Endothelial cell of umbilical vein (primary cell): ENCODE data around the gene B4GALT5. TPM values are rescaled to one million over a fixed set of nuclear protein-coding genes. Genes with fewer than 3 reads are reported as not detected.

Source experiments
- BruUV-seq: library from RNA; stranded (reverse); fragments of 400-500 nt; replicated peaks from 2 replicates; lab custom pipeline; 2021; lab: Mats Ljungman, UMichigan
- CTCF ChIA-PET: fragments of 300-600, 350-600 bp; sonication (Branson Sonifier 250); formaldehyde crosslinking; loops from one replicate; lab custom pipeline; 2021; ENCODE audit warnings: antibody characterized with exemption, inconsistent platforms; lab: Charles Lee
- POLR2A ChIA-PET: fragments of 300-600, 350-600 bp; sonication (Branson Sonifier 250); formaldehyde crosslinking; loops from one replicate; lab custom pipeline; 2021; ENCODE audit warnings: antibody characterized with exemption, inconsistent platforms; lab: Charles Lee
- DNase-seq: peaks from one replicate; pipeline ENCODE4 v3.0.0-alpha.2; 2011; ENCODE audit warnings: low read depth, low spot score
- FAIRE-seq: peaks from 2 replicates; lab custom pipeline; 2011; peaks lifted over from hg19 to GRCh38; lab: Jason Lieb, UNC
- H2AFZ ChIP-seq: 2 replicates; pipeline ENCODE4 v1.6.0; 2012; ENCODE audit warnings: low read depth, low read length, control low read depth, inconsistent platforms
- H3K27ac ChIP-seq: 2 replicates; pipeline ENCODE4 v1.5.1; 2011; ENCODE audit warnings: low read depth, mild to moderate bottlenecking, control low read depth, low read length, moderate library complexity; ENCODE audit not compliant: insufficient read depth
- H3K27me3 ChIP-seq, 2 experiments: 2 replicates each; pipeline versions ENCODE4 v1.6.0 to v1.6.1; 2011; ENCODE audit warnings: low read length in 2 of 2, mixed read lengths in 1 of 2; ENCODE audit not compliant: control insufficient read depth in 2 of 2, insufficient read depth in 2 of 2
- H3K36me3 ChIP-seq, 2 experiments: 2 replicates in 1 of 2; 3 replicates in 1 of 2; pipeline ENCODE4 v1.5.1; 2011; ENCODE audit warnings: low read length in 2 of 2, mild to moderate bottlenecking in 1 of 2, moderate library complexity in 1 of 2; ENCODE audit not compliant: control insufficient read depth in 2 of 2, insufficient read depth in 2 of 2; ENCODE audit errors: extremely low read depth in 1 of 2
- H3K4me1 ChIP-seq: 3 replicates; pipeline ENCODE4 v1.5.1; 2011; ENCODE audit warnings: mild to moderate bottlenecking, low read length; ENCODE audit not compliant: control insufficient read depth, insufficient read depth; ENCODE audit errors: extremely low read depth
- H3K4me2 ChIP-seq: 2 replicates; pipeline ENCODE4 v1.6.1; 2011; ENCODE audit warnings: low read length, control low read depth, mixed read lengths; ENCODE audit not compliant: insufficient read depth
- H3K4me3 ChIP-seq, 3 experiments: fragments of 200-600 bp in 1 of 3; sonication (generic), shearing (Covaris generic) in 1 of 3; replicated peaks in 1 of 3; 2 replicates each; pipeline ENCODE4 v1.5.1; 2011 to 2016; ENCODE audit warnings: control low read depth in 3 of 3, low read length in 3 of 3, mild to moderate bottlenecking in 2 of 3, inconsistent platforms in 1 of 3, low read depth in 1 of 3, moderate library complexity in 1 of 3; ENCODE audit not compliant: insufficient read depth in 1 of 3
- H3K79me2 ChIP-seq: 2 replicates; pipeline ENCODE4 v1.6.0; 2012; ENCODE audit warnings: low read length, inconsistent platforms; ENCODE audit not compliant: control insufficient read depth, insufficient read depth
- H3K9ac ChIP-seq: replicated peaks from 2 replicates; pipeline ENCODE3; 2011; ENCODE audit warnings: low read length, control low read depth; ENCODE audit not compliant: insufficient read depth; ENCODE audit errors: extremely low read depth
- H3K9me1 ChIP-seq: replicated peaks from 3 replicates; pipeline ENCODE4 v1.6.0; 2011; ENCODE audit warnings: mild to moderate bottlenecking, low read length; ENCODE audit not compliant: control insufficient read depth, insufficient read depth; ENCODE audit errors: extremely low read depth
- H3K9me3 ChIP-seq: replicated peaks from 2 replicates; pipeline ENCODE4 v1.5.1; 2012; ENCODE audit warnings: low read length, inconsistent platforms; ENCODE audit not compliant: control insufficient read depth, insufficient read depth
- H4K20me1 ChIP-seq: replicated peaks from 2 replicates; pipeline ENCODE3; 2011; ENCODE audit warnings: mild to moderate bottlenecking, low read length; ENCODE audit not compliant: control insufficient read depth, insufficient read depth; ENCODE audit errors: extremely low read depth
- EZH2 ChIP-seq: IDR thresholded peaks from 2 replicates; pipeline ENCODE4 v1.6.1; 2012; ENCODE audit warnings: borderline replicate concordance, low read depth, mild to moderate bottlenecking, moderate library complexity, low read length, inconsistent platforms; ENCODE audit not compliant: severe bottlenecking
- FOS ChIP-seq: IDR thresholded peaks from 2 replicates; pipeline ENCODE4 v1.6.1; 2011; ENCODE audit warnings: mild to moderate bottlenecking, low read length, moderate library complexity, borderline replicate concordance; ENCODE audit not compliant: insufficient read depth
- GATA2 ChIP-seq: IDR thresholded peaks from 2 replicates; pipeline ENCODE4 v1.7.0; 2011; ENCODE audit warnings: low read depth, mild to moderate bottlenecking, moderate library complexity, mixed read lengths, low read length; ENCODE audit not compliant: insufficient read length, insufficient read depth
- JUN ChIP-seq: IDR thresholded peaks from 2 replicates; pipeline ENCODE4 v1.6.1; 2011; ENCODE audit warnings: borderline replicate concordance, low read depth; ENCODE audit not compliant: insufficient read length, insufficient read depth
- MYC ChIP-seq: IDR thresholded peaks from one replicate; pipeline ENCODE4 v1.6.1; 2011; ENCODE audit warnings: mild to moderate bottlenecking, low read depth, low read length
- POLR2A ChIP-seq: IDR thresholded peaks from 2 replicates; pipeline ENCODE4 v1.6.1; 2012; ENCODE audit warnings: low read depth, mild to moderate bottlenecking, control low read depth, low read length
- POLR2AphosphoS5 ChIP-seq: IDR thresholded peaks from 2 replicates; pipeline ENCODE4 v1.6.1; 2012; ENCODE audit warnings: low read depth, mild to moderate bottlenecking, control low read depth, low read length, moderate library complexity; ENCODE audit not compliant: insufficient read depth
- dilution Hi-C: fragments of 300-500 bp; cut with MboI; formaldehyde crosslinking; loops from one replicate; pipeline ENCODE4 v1.15.0; 2019; ENCODE audit warnings: low sequenced_read_pairs; ENCODE audit not compliant: extremely low pct_ligation_motif_present
- intact Hi-C: fragments of 100-400 bp; cut with micrococcal nuclease; formaldehyde crosslinking; loops from one replicate; pipeline ENCODE4 v1.10.0; 2022
- polyA plus RNA-seq, 4 experiments: library from polyadenylated mRNA; depleted of rRNA in 3 of 4; stranded (reverse) in 3 of 4; unstranded in 1 of 4; fragments of >200 nt; gene quantifications; 2 replicates each; pipeline versions ENCODE4 v1.2.1 to v1.2.3, GENCODE V29; 2011 to 2012; ENCODE audit warnings: missing spikeins in 1 of 4
- total RNA-seq: library from RNA; stranded (reverse); gene quantifications from 2 replicates; pipeline ENCODE4 v1.2.3, GENCODE V29; 2021
- TF ChIP-seq, protein P1 (sequence below): IDR thresholded peaks from 2 replicates; pipeline ENCODE4 v1.6.1; 2011; ENCODE audit not compliant: insufficient read depth, insufficient read length
- TF ChIP-seq, protein P2 (sequence below), 2 donors: IDR thresholded peaks; 1 replicate in 1 of 2; 2 replicates in 1 of 2; pipeline ENCODE4 v1.5.1; 2011; ENCODE audit warnings: low read length in 2 of 2, mild to moderate bottlenecking in 2 of 2, moderate library complexity in 2 of 2, control low read depth in 1 of 2, inconsistent platforms in 1 of 2, low read depth in 1 of 2; ENCODE audit not compliant: insufficient read depth in 1 of 2; ENCODE audit errors: extremely low read depth in 1 of 2

Gene B4GALT5
- total and polyA plus RNA-seq, 2 donors (not counting 3 experiments of a cell fraction or from before 2014, with no cell fraction given) = 54.4 to 70.1 TPM

DNA sequence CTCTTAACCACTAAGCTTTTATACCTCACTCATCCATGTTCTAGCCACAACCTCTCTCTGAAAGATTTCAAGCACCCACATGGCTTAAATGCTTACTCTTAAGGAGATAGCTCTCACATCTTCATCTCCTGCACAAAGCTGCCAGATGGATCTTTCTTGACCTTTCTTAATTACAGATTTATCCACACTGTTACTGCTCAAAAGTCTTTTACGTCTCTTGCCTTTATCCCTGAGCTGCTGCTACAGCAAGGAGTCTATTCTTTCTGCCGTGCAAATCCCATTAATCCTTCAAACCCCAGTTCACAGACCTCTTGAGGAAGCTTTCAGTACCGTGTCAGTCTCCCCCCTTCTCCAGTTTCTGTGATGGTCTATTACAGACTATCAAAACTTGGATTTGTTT lies 54.6 kb downstream of the B4GALT5 start:
- Histone ChIP-seq H3K27me3 (no peaks in the 10 kb centered on the region), H3K79me2 (peaks cover 83% of the 10 kb centered on the region), H3K4me3 (no peak overlapping the region), H3K27ac (no peak overlapping the region), H3K9ac (no peak overlapping the region), H3K9me1 (no peaks in the 10 kb centered on the region), H3K4me2 (no peak overlapping the region), H4K20me1 (peaks cover 19% of the 10 kb centered on the region), H2AFZ (no peak overlapping the region), H3K36me3 (peaks cover 8 to 12% of the 10 kb centered on the region in 2 experiments), H3K9me3 (no peaks in the 10 kb centered on the region), H3K4me1 (peaks cover 19% of the 10 kb centered on the region)
- TF ChIP-seq EZH2 (no peak), POLR2A (no peak), FOS (no peak), GATA2 (no peak), MYC (no peak)
- TF ChIP-seq, protein P1, sequence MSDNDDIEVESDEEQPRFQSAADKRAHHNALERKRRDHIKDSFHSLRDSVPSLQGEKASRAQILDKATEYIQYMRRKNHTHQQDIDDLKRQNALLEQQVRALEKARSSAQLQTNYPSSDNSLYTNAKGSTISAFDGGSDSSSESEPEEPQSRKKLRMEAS = no peak
- DNase-seq (no peak), FAIRE-seq (no peak)
- ChIA-PET CTCF (interaction anchor here (1.1 kb wide), 1 partner anchor 187 kb away, joined by 3 read pairs; no protein-coding TSS in a partner anchor), POLR2A (no interaction called here)
- BruUV-seq = no TSS peak
- intact Hi-C loops (no loop called here), dilution Hi-C loops (loop anchor here (25.0 kb wide), 1 partner anchor 178 kb away; no protein-coding TSS in a partner anchor)

DNA sequence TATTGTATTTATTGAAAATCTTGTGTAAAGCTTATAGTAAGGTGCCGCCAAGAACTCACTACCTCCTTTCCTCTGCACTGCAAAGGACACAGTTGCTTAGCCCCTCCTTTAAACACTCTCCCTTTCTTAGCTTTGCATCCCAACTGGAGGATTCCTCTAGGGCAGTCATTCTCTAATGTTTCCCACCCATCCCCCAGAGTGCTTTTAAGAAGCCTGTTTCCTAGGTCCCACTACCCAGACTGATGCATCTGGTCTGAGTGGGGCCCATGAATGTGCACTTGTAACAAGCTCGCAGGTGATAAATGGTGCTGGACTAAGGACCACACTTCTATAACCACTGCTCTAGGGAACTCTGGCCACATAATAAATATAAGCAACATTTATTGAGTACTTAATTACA lies 55.2 kb downstream of the B4GALT5 start:
- POLR2A ChIA-PET = interaction anchor here (0.7 kb wide), 1 partner anchor 134 kb away, joined by 3 read pairs; no protein-coding TSS in a partner anchor
- CTCF ChIA-PET = interaction anchor here (1.1 kb wide), 1 partner anchor 187 kb away, joined by 3 read pairs; no protein-coding TSS in a partner anchor
- peaks cover 11 to 17% of the 10 kb centered on the region in 2 experiments for H3K36me3 ChIP-seq

More for the DNA sequence above, 55.2 kb downstream of the B4GALT5 start:
- no peaks in the 10 kb centered on the region for H3K9me1 ChIP-seq
- peaks cover 19% of the 10 kb centered on the region for H3K4me1 ChIP-seq
- intact Hi-C loops (no loop called here), dilution Hi-C loops (loop anchor here (25.0 kb wide), 1 partner anchor 179 kb away; no protein-coding TSS in a partner anchor)
- DNase-seq = no peak
- H2AFZ ChIP-seq = no peak overlapping the region
- no peak overlapping the region for H3K27ac ChIP-seq
- H3K4me2 ChIP-seq = no peak overlapping the region
- H3K4me3 ChIP-seq = no peak overlapping the region
- no peaks in the 10 kb centered on the region for H3K27me3 ChIP-seq
- no peak for FAIRE-seq
- H3K9me3 ChIP-seq = no peaks in the 10 kb centered on the region
- H3K79me2 ChIP-seq = peaks cover 84% of the 10 kb centered on the region
- H4K20me1 ChIP-seq = peaks cover 19% of the 10 kb centered on the region
- H3K9ac ChIP-seq = no peak overlapping the region
- no peak for TF ChIP-seq FOS
- TF ChIP-seq POLR2A = no peak
- TF ChIP-seq GATA2 = no peak
- no peak for TF ChIP-seq POLR2AphosphoS5
- TF ChIP-seq, protein P2, sequence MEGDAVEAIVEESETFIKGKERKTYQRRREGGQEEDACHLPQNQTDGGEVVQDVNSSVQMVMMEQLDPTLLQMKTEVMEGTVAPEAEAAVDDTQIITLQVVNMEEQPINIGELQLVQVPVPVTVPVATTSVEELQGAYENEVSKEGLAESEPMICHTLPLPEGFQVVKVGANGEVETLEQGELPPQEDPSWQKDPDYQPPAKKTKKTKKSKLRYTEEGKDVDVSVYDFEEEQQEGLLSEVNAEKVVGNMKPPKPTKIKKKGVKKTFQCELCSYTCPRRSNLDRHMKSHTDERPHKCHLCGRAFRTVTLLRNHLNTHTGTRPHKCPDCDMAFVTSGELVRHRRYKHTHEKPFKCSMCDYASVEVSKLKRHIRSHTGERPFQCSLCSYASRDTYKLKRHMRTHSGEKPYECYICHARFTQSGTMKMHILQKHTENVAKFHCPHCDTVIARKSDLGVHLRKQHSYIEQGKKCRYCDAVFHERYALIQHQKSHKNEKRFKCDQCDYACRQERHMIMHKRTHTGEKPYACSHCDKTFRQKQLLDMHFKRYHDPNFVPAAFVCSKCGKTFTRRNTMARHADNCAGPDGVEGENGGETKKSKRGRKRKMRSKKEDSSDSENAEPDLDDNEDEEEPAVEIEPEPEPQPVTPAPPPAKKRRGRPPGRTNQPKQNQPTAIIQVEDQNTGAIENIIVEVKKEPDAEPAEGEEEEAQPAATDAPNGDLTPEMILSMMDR (IDR thresholded peaks at IDR 0.05; ENCODE audit: extremely low read depth in 1 of 2, insufficient read depth in 1 of 2, low read depth in 1 of 2, low read length in 2 of 2) = no peak
- TF ChIP-seq JUN = no peak
- TF ChIP-seq, protein P1 = no peak
- TF ChIP-seq MYC = no peak
- no peak for TF ChIP-seq EZH2
- BruUV-seq = no TSS peak
